Loucy (cell line): Measurements from ENCODE around the gene BCO1.

Source experiments
- H2AFZ ChIP-seq: fragments of 200-600 bp; sonication (generic); 2 replicates; pipeline ENCODE4 v1.6.0; 2016; ENCODE audit warnings: antibody characterized with exemption, mild to moderate bottlenecking, low read length, moderate library complexity
- H3F3A ChIP-seq: fragments of 200-600 bp; 2 replicates; pipeline ENCODE4 v1.6.0; 2016; ENCODE audit warnings: antibody characterized with exemption, low read depth, mild to moderate bottlenecking
- H3K27me3 ChIP-seq: fragments of 200-600 bp; sonication (generic); 2 replicates; pipeline ENCODE4 v1.6.1; 2014; ENCODE audit warnings: low read length, mild to moderate bottlenecking; ENCODE audit not compliant: insufficient read depth, poor library complexity, severe bottlenecking
- H3K36me3 ChIP-seq: fragments of 200-600 bp; sonication (generic); 2 replicates; pipeline ENCODE4 v1.6.1; 2016; ENCODE audit warnings: low read length; ENCODE audit not compliant: insufficient read depth
- H3K4me1 ChIP-seq: fragments of 200-600 bp; sonication (generic); 2 replicates; pipeline ENCODE4 v1.5.1; 2014; ENCODE audit warnings: low read length, mild to moderate bottlenecking; ENCODE audit not compliant: insufficient read depth, poor library complexity, severe bottlenecking
- H3K4me2 ChIP-seq: fragments of 200-600 bp; sonication (generic); 2 replicates; pipeline ENCODE4 v1.6.0; 2014; ENCODE audit warnings: antibody characterized with exemption, low read length, low read depth, mild to moderate bottlenecking; ENCODE audit not compliant: poor library complexity, severe bottlenecking
- H3K4me3 ChIP-seq: fragments of 200-600 bp; sonication (generic); 2 replicates; pipeline ENCODE4 v1.5.1; 2014; ENCODE audit warnings: low read length, mild to moderate bottlenecking, mixed read lengths; ENCODE audit not compliant: poor library complexity, severe bottlenecking
- H3K79me2 ChIP-seq: fragments of 200-600 bp; sonication (generic); 2 replicates; pipeline ENCODE4 v1.6.1; 2014; ENCODE audit warnings: low read length; ENCODE audit not compliant: insufficient read depth
- H3K9ac ChIP-seq: fragments of 200-600 bp; sonication (generic); 2 replicates; pipeline ENCODE4 v1.6.0; 2014; ENCODE audit warnings: mild to moderate bottlenecking, low read depth, low read length, moderate library complexity; ENCODE audit not compliant: poor library complexity, severe bottlenecking
- H3K9me2 ChIP-seq: fragments of 200-600 bp; sonication (generic); replicated peaks from 2 replicates; pipeline ENCODE4 v1.6.1; 2016; ENCODE audit warnings: low read depth, low read length, mixed read lengths
- H3K9me3 ChIP-seq: fragments of 200-600 bp; sonication (generic); 2 replicates; pipeline ENCODE4 v1.6.1; 2014; ENCODE audit warnings: mild to moderate bottlenecking, antibody characterized with exemption, low read length, low read depth; ENCODE audit not compliant: insufficient read depth
- H4K20me1 ChIP-seq: fragments of 200-600 bp; sonication (generic); 2 replicates; pipeline ENCODE4 v1.6.0; 2014; ENCODE audit warnings: antibody characterized with exemption, low read length, mild to moderate bottlenecking; ENCODE audit not compliant: insufficient read depth, poor library complexity, severe bottlenecking
- CTCF ChIP-seq: fragments of 200-600 bp; sonication (generic); conservative IDR thresholded peaks from 2 replicates; pipeline ENCODE4 v1.5.1; 2014; ENCODE audit warnings: mild to moderate bottlenecking, antibody characterized with exemption, low read length
- EZH2phosphoT487 ChIP-seq: fragments of 200-600 bp; IDR thresholded peaks from 2 replicates; pipeline ENCODE4 v1.6.1; 2018; ENCODE audit warnings: antibody characterized with exemption, mild to moderate bottlenecking, moderate library complexity, borderline replicate concordance

BCO1 gene

GRCh38 chr16:81268509-81268908, 30.0 kb downstream of the BCO1 start:
- H3K79me2 ChIP-seq: no peaks in the 10 kb centered on the region

GRCh38 chr16:81273223-81273950, 34.9 kb downstream of the BCO1 start:
- Histone ChIP-seq H4K20me1 (no peaks in the 10 kb centered on the region), H3K4me3 (no peak overlapping the region), H3K9me2 (no peaks in the 10 kb centered on the region), H3F3A (no peaks in the 10 kb centered on the region), H3K9ac (no peak overlapping the region), H3K36me3 (no peaks in the 10 kb centered on the region), H3K9me3 (no peaks in the 10 kb centered on the region), H3K27me3 (no peaks in the 10 kb centered on the region), H3K79me2 (no peaks in the 10 kb centered on the region), H3K4me1 (no peaks in the 10 kb centered on the region), H2AFZ (no peak overlapping the region), H3K4me2 (no peak overlapping the region)
- TF ChIP-seq CTCF (no peak), EZH2phosphoT487 (no peak)

More at GRCh38 chr16:81268509-81268908, 30.0 kb downstream of the BCO1 start:
- no peaks in the 10 kb centered on the region for H4K20me1 ChIP-seq
- H3K4me1 ChIP-seq: no peaks in the 10 kb centered on the region
- H3K9me3 ChIP-seq: no peaks in the 10 kb centered on the region
- no peak overlapping the region for H3K4me2 ChIP-seq
- H3K36me3 ChIP-seq: no peaks in the 10 kb centered on the region
- no peak for TF ChIP-seq CTCF
- no peak for TF ChIP-seq EZH2phosphoT487
- no peak overlapping the region for H3K4me3 ChIP-seq
- H3K9me2 ChIP-seq: no peaks in the 10 kb centered on the region
- H3K27me3 ChIP-seq: no peaks in the 10 kb centered on the region
- H2AFZ ChIP-seq: no peak overlapping the region
- H3F3A ChIP-seq: no peaks in the 10 kb centered on the region
- no peak overlapping the region for H3K9ac ChIP-seq

GRCh38 chr16:81275064-81275532, 36.6 kb downstream of the BCO1 start:
- H3K27me3 ChIP-seq: no peaks in the 10 kb centered on the region
- H3K36me3 ChIP-seq: no peaks in the 10 kb centered on the region
- no peaks in the 10 kb centered on the region for H3K4me1 ChIP-seq
- no peaks in the 10 kb centered on the region for H4K20me1 ChIP-seq
- no peak overlapping the region for H2AFZ ChIP-seq
- no peaks in the 10 kb centered on the region for H3F3A ChIP-seq
- TF ChIP-seq EZH2phosphoT487 (no peak), CTCF (no peak)
- no peak overlapping the region for H3K9ac ChIP-seq
- no peaks in the 10 kb centered on the region for H3K79me2 ChIP-seq
- H3K4me3 ChIP-seq: no peak overlapping the region
- no peaks in the 10 kb centered on the region for H3K9me3 ChIP-seq
- no peak overlapping the region for H3K4me2 ChIP-seq
- no peaks in the 10 kb centered on the region for H3K9me2 ChIP-seq
